ENCODE results near the gene LRCH4.

- TF ChIP-seq CTCF (IDR thresholded peaks at IDR 0.05) (no peak), ZFX (IDR thresholded peaks at IDR 0.05; ENCODE audit: borderline replicate concordance) (no peak)
These were observed 1.8 kb downstream of the LRCH4 start for GRCh38 chr7:100584054-100584682.
